ENCODE measurements around the gene NTRK3.

NTRK3 gene

GRCh38 chr15:88118741-88119140 is 137.8 kb downstream of the NTRK3 start:
- no peak for DNase-seq (ENCODE audit: low spot score)
- CTCF ChIA-PET = no interaction called here
- TF ChIP-seq, protein P1, sequence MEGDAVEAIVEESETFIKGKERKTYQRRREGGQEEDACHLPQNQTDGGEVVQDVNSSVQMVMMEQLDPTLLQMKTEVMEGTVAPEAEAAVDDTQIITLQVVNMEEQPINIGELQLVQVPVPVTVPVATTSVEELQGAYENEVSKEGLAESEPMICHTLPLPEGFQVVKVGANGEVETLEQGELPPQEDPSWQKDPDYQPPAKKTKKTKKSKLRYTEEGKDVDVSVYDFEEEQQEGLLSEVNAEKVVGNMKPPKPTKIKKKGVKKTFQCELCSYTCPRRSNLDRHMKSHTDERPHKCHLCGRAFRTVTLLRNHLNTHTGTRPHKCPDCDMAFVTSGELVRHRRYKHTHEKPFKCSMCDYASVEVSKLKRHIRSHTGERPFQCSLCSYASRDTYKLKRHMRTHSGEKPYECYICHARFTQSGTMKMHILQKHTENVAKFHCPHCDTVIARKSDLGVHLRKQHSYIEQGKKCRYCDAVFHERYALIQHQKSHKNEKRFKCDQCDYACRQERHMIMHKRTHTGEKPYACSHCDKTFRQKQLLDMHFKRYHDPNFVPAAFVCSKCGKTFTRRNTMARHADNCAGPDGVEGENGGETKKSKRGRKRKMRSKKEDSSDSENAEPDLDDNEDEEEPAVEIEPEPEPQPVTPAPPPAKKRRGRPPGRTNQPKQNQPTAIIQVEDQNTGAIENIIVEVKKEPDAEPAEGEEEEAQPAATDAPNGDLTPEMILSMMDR (conservative IDR thresholded peaks at IDR 0.05; ENCODE audit: low read depth) = no peak
- no peak overlapping the region for H3K27ac ChIP-seq
- POLR2A ChIA-PET (ENCODE audit: low non-redundant PET) = no interaction called here

DNA sequence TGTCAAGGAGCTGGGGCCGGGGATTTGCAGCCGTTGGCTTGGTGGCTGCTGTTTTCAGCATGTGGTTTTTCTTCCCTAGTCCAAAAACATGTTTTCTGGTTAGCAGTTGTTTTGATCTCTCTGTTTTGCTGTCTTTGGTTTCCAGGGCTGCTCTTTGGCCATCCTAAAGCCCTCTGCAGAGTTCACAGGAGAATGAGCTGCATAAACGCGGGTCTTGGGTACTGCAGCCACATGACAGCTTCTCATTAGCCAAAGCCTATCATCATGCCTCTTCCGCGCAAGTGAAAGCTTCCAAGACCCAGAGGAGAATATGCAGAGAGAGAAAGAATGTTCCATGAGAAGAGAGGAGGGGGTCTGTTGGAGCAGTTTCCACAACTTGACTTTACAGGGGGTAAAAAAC is 138.5 kb downstream of the NTRK3 start:
- no peak for DNase-seq (ENCODE audit: low spot score)
- ChIA-PET CTCF (no interaction called here), POLR2A (ENCODE audit: low non-redundant PET) (no interaction called here)
- no peak overlapping the region for H3K27ac ChIP-seq
- TF ChIP-seq, protein P1 (conservative IDR thresholded peaks at IDR 0.05; ENCODE audit: low read depth) = no peak

DNA sequence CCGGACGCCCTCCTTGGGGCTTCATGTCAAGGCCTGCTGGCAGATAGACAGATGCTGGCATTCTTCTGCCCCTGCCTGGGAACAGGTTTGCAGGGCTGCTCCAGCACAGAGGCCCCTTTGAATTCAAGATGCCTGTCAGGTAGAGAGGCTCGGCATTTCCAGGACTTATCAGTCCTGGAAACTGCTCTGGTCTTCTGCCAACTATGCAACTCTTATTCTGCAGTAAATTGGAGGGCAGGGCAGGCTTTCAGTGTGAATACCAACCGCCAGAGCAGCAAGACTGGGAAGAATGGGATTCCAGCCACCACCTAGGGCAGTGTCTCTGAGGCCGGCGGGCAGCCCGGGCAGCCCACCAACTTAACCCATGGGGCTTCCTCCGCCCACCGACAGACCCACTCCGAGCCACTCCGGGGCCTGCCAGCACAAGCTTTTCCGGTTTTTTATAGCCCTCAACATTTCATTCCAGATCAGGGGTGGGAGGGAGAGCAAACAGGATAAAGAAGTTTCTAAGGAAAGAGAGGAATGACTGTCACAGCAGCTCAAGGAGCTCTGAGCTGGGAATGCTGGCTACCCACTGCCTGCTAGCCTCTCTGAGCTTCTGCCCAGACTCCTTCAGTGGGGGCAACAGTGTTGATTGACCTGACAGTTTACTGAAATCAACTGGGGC is 140.9 kb downstream of the NTRK3 start:
- CTCF ChIA-PET = no interaction called here
- H3K27ac ChIP-seq = no peak overlapping the region
- no peak for DNase-seq (ENCODE audit: low spot score)
- TF ChIP-seq, protein P1 (conservative IDR thresholded peaks at IDR 0.05; ENCODE audit: low read depth) = no peak
- POLR2A ChIA-PET (ENCODE audit: low non-redundant PET) = no interaction called here

GRCh38 chr15:88113613-88114308 is 142.8 kb downstream of the NTRK3 start:
- ChIA-PET POLR2A (ENCODE audit: low non-redundant PET) (no interaction called here), CTCF (no interaction called here)
- no peak overlapping the region for H3K27ac ChIP-seq
- no peak for DNase-seq (ENCODE audit: low spot score)
- TF ChIP-seq, protein P1 (conservative IDR thresholded peaks at IDR 0.05; ENCODE audit: low read depth) = no peak

DNA sequence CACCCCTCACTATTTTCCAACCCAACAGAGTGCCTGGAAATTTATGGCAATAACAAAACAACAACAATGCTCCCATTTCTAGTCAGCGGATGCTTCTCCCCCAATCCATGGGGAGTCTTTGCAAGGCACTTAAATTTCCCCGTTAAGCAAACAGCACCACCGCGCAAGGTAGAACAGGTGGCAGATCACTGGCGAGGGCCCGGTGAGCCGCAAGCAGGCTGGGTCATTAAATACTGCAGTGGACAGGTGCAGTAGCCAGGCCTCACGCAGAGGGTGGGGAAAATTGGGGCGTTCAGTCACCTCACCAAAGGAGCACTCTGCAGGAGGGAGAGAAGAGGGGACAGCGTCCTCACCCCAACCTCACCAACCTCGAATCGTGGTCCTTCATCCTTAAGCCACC is 147.5 kb downstream of the NTRK3 start:
- ChIA-PET POLR2A (ENCODE audit: low non-redundant PET) (no interaction called here), CTCF (no interaction called here)
- no peak overlapping the region for H3K27ac ChIP-seq
- TF ChIP-seq, protein P1 (conservative IDR thresholded peaks at IDR 0.05; ENCODE audit: low read depth) = no peak
- no peak for DNase-seq (ENCODE audit: low spot score)

- CTCF ChIA-PET = no interaction called here
- TF ChIP-seq, protein P1 (conservative IDR thresholded peaks at IDR 0.05; ENCODE audit: low read depth) = no peak
- POLR2A ChIA-PET (ENCODE audit: low non-redundant PET) = no interaction called here
- no peak for DNase-seq (ENCODE audit: low spot score)
- H3K27ac ChIP-seq = no peak overlapping the region
These were observed 148.1 kb downstream of the NTRK3 start for GRCh38 chr15:88108477-88108876.
